NCI-H345 treated with DMSO at 0.1 percent for 48 hours (cell line): Measurements from ENCODE around the gene SCFD2.
"Not testable (repeated sequence)": the region's sequence is repeated elsewhere in the genome, so short reads cannot be mapped to it uniquely, and the experiment has no call there.

ENCODE experiments used
- DNase-seq: peaks from one replicate; lab custom pipeline; 2025; ENCODE audit not compliant: unreplicated experiment; lab: John Stamatoyannopoulos, UW

SCFD2 gene

GRCh38 chr4:53365486-53366300 lies at the start of gene SCFD2:
TSS of gene SCFD2 (minus strand) at chr4:53366061.
- peak; percentile 63 for DNase-seq

GRCh38 chr4:53409479-53409878 lies 43.6 kb upstream of the SCFD2 start:
- DNase-seq = not testable (repeated sequence)

GRCh38 chr4:53380221-53380620 lies 14.4 kb upstream of the SCFD2 start:
- DNase-seq = no peak

- no peak for DNase-seq
Measured at GRCh38 chr4:53378171-53378482, 12.3 kb upstream of the SCFD2 start.

GRCh38 chr4:53377319-53378170 lies 11.7 kb upstream of the SCFD2 start, which contains the start of gene FIP1L1:
TSS of gene FIP1L1 (plus strand) at chr4:53377641. CDS start at chr4:53377839, 198 bp downstream.
- DNase-seq = peak; percentile 67

GRCh38 chr4:53376900-53377299 lies 11.0 kb upstream of the SCFD2 start:
- no peak for DNase-seq

- DNase-seq = no peak
Measured at GRCh38 chr4:53374777-53375258, 9.0 kb upstream of the SCFD2 start.

GRCh38 chr4:53371843-53372521 lies 6.1 kb upstream of the SCFD2 start:
- no peak for DNase-seq

- DNase-seq = no peak
Measured at GRCh38 chr4:53371049-53371448, 5.2 kb upstream of the SCFD2 start.

- no peak for DNase-seq
Measured at GRCh38 chr4:53367721-53368120, 1.9 kb upstream of the SCFD2 start.

GRCh38 chr4:53366301-53366716 lies 448 bp upstream of the SCFD2 start:
- no peak for DNase-seq

GRCh38 chr4:53365121-53365485 lies 758 bp downstream of the SCFD2 start:
- DNase-seq = no peak

- DNase-seq = no peak
Measured at GRCh38 chr4:53364624-53365023, 1.2 kb downstream of the SCFD2 start.

GRCh38 chr4:53362093-53362492 lies 3.8 kb downstream of the SCFD2 start:
- DNase-seq = no peak

GRCh38 chr4:53361451-53361850 lies 4.4 kb downstream of the SCFD2 start:
- no peak for DNase-seq

- DNase-seq = no peak
Measured at GRCh38 chr4:53355930-53356521, 9.8 kb downstream of the SCFD2 start.

GRCh38 chr4:53354012-53354722 lies 11.7 kb downstream of the SCFD2 start:
- no peak for DNase-seq

GRCh38 chr4:53349091-53349491 lies 16.8 kb downstream of the SCFD2 start:
- DNase-seq = no peak

- DNase-seq = no peak
Measured at GRCh38 chr4:53348046-53348445, 17.8 kb downstream of the SCFD2 start.
